SU-DHL-6 (cell line): ENCODE data around the gene CUL1.

Source experiments
- H2AFZ ChIP-seq: fragments of 200-600 bp; sonication (generic); 2 replicates; pipeline ENCODE4 v1.6.1; 2014; ENCODE audit warnings: low read depth, mild to moderate bottlenecking, moderate library complexity, mixed read lengths, antibody characterized with exemption, low read length; ENCODE audit not compliant: severe bottlenecking
- H3F3A ChIP-seq: fragments of 200-600 bp; shearing (Covaris generic); 2 replicates; pipeline ENCODE4 v1.6.0; 2016; ENCODE audit warnings: antibody characterized with exemption, mild to moderate bottlenecking; ENCODE audit not compliant: insufficient read depth
- H3K27ac ChIP-seq: fragments of 200-600 bp; sonication (generic); 2 replicates; pipeline ENCODE4 v1.5.1; 2016; ENCODE audit warnings: low read depth, mild to moderate bottlenecking, low read length, moderate library complexity, mixed read lengths
- H3K27me3 ChIP-seq: fragments of 200-600 bp; sonication (generic), shearing (Covaris generic); 2 replicates; pipeline ENCODE4 v1.6.0; 2014; ENCODE audit warnings: mild to moderate bottlenecking, low read length
- H3K36me3 ChIP-seq: fragments of 200-600 bp; sonication (generic); 2 replicates; pipeline ENCODE4 v1.6.1; 2014; ENCODE audit warnings: mild to moderate bottlenecking, low read length, mixed read lengths
- H3K4me2 ChIP-seq: fragments of 300-600, 200-600 bp; shearing (Covaris generic), sonication (generic); 2 replicates; pipeline ENCODE4 v1.6.0; 2014; ENCODE audit warnings: low read length, low read depth, mild to moderate bottlenecking; ENCODE audit not compliant: poor library complexity, severe bottlenecking
- H3K4me3 ChIP-seq: fragments of 200-600 bp; sonication (generic); 2 replicates; pipeline ENCODE4 v1.5.1; 2014; ENCODE audit warnings: antibody characterized with exemption, low read length, mild to moderate bottlenecking, mixed read lengths; ENCODE audit not compliant: insufficient read depth, poor library complexity, severe bottlenecking
- H3K79me2 ChIP-seq: fragments of 200-600 bp; sonication (generic); 2 replicates; pipeline ENCODE4 v1.6.1; 2014; ENCODE audit warnings: mild to moderate bottlenecking, low read length, moderate library complexity; ENCODE audit not compliant: insufficient read depth
- H3K9ac ChIP-seq: fragments of 200-600 bp; sonication (generic); 2 replicates; pipeline ENCODE4 v1.7.0; 2014; ENCODE audit warnings: mild to moderate bottlenecking, low read length
- H3K9me2 ChIP-seq: fragments of 200-600 bp; sonication (generic); replicated peaks from 2 replicates; pipeline ENCODE4 v1.6.1; 2014; ENCODE audit warnings: low read length; ENCODE audit not compliant: insufficient read depth
- H3K9me3 ChIP-seq: fragments of 200-600 bp; sonication (generic); 2 replicates; pipeline ENCODE4 v1.6.1; 2014; ENCODE audit warnings: low read length, mixed read lengths; ENCODE audit not compliant: insufficient read depth
- H4K20me1 ChIP-seq: fragments of 200-600 bp; sonication (generic); 2 replicates; pipeline ENCODE4 v1.6.1; 2014; ENCODE audit warnings: low read depth, mild to moderate bottlenecking, antibody characterized with exemption, low read length, moderate library complexity, mixed read lengths
- EZH2phosphoT487 ChIP-seq: fragments of 200-600 bp; sonication (generic), shearing (Covaris generic); conservative IDR thresholded peaks from 2 replicates; pipeline ENCODE4 v1.6.1; 2018; ENCODE audit warnings: mild to moderate bottlenecking, antibody characterized with exemption, low read length, moderate library complexity, mixed read lengths
- TF ChIP-seq, protein P1 (sequence below): fragments of 200-600 bp; sonication (generic); IDR thresholded peaks from one replicate; pipeline ENCODE4 v1.5.1; 2017; ENCODE audit warnings: antibody characterized with exemption, mild to moderate bottlenecking, low read length, moderate library complexity; ENCODE audit not compliant: insufficient read depth, poor library complexity, severe bottlenecking

Gene CUL1

DNA sequence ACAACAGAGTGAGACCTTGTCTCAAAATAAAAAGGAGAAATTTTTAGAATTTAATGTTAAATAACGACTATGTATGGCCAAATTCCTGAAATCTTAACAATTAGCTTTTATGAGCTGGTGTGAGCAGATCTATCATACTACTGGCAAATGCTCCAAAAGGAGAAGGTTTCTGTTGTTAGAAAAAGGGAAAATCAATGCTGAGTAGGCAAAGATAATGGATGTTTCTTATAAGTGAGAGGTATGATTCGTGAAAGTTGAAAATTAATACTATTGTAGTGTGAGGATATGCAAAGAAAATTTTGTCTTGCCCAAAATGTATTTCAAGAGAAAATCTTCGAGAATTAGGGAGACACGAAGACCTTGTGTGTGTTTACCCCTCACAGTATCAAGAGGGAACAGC lies 40.8 kb upstream of the CUL1 start:
- Histone ChIP-seq H3K9me2 (no peaks in the 10 kb centered on the region), H3K36me3 (no peaks in the 10 kb centered on the region), H4K20me1 (no peaks in the 10 kb centered on the region), H3K27ac (no peak overlapping the region), H3K9ac (no peak overlapping the region), H3K27me3 (no peaks in the 10 kb centered on the region), H2AFZ (no peak overlapping the region), H3F3A (no peaks in the 10 kb centered on the region), H3K4me2 (no peak overlapping the region), H3K4me3 (no peak overlapping the region), H3K79me2 (no peaks in the 10 kb centered on the region), H3K9me3 (no peaks in the 10 kb centered on the region)
- no peak for TF ChIP-seq EZH2phosphoT487
- TF ChIP-seq, protein P1, sequence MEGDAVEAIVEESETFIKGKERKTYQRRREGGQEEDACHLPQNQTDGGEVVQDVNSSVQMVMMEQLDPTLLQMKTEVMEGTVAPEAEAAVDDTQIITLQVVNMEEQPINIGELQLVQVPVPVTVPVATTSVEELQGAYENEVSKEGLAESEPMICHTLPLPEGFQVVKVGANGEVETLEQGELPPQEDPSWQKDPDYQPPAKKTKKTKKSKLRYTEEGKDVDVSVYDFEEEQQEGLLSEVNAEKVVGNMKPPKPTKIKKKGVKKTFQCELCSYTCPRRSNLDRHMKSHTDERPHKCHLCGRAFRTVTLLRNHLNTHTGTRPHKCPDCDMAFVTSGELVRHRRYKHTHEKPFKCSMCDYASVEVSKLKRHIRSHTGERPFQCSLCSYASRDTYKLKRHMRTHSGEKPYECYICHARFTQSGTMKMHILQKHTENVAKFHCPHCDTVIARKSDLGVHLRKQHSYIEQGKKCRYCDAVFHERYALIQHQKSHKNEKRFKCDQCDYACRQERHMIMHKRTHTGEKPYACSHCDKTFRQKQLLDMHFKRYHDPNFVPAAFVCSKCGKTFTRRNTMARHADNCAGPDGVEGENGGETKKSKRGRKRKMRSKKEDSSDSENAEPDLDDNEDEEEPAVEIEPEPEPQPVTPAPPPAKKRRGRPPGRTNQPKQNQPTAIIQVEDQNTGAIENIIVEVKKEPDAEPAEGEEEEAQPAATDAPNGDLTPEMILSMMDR: no peak

DNA sequence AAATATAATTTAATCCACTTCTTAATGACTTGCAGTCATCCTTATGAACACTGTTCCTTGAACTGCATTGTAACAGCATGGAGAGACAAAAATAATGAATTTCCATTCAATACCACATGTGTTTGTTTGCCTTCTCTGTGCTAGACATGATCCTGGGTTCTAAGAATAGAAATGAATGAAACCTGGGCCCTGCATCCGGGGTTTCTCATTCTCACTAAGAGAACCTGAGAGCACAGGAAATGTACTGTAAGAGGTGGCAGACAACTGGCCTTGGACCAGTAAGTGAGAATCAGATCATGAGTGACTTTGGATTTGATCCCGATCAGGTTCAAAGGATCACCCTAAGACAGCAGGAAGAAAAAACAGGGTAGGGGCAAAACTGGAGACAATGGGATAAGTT lies 37.2 kb upstream of the CUL1 start:
- H3K4me2 ChIP-seq: no peak overlapping the region
- no peaks in the 10 kb centered on the region for H3K79me2 ChIP-seq
- no peak overlapping the region for H3K9ac ChIP-seq
- H3K9me2 ChIP-seq: no peaks in the 10 kb centered on the region
- H3F3A ChIP-seq: no peaks in the 10 kb centered on the region
- H4K20me1 ChIP-seq: no peaks in the 10 kb centered on the region
- TF ChIP-seq EZH2phosphoT487: no peak
- TF ChIP-seq, protein P1: no peak
- H3K36me3 ChIP-seq: no peaks in the 10 kb centered on the region
- H3K27me3 ChIP-seq: no peaks in the 10 kb centered on the region
- H3K9me3 ChIP-seq: no peaks in the 10 kb centered on the region
- H3K27ac ChIP-seq: no peak overlapping the region
- H3K4me3 ChIP-seq: no peak overlapping the region
- no peak overlapping the region for H2AFZ ChIP-seq

DNA sequence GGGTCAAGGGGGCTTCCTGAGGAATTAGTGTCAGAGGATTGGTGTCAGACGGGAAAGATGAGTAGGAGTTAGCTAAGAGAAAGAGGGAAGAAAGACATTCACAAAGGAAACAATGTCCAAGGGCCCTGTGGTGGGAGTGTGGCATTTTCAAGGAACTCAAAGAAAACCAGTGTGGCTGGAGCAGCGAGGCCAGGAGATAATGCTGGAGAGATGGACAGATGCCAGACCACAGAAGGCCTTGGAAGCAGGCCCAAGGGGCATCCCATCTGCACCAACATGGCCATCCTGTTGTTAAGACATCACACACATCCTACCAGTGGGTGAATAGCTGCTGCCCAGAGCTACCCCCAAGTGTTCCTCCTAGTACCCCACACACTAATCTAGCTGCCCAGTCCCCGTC lies 36.1 kb upstream of the CUL1 start:
- H3K4me2 ChIP-seq: no peak overlapping the region
- no peaks in the 10 kb centered on the region for H3K9me2 ChIP-seq
- no peak overlapping the region for H3K27ac ChIP-seq
- no peaks in the 10 kb centered on the region for H3K27me3 ChIP-seq
- TF ChIP-seq, protein P1: no peak
- no peak for TF ChIP-seq EZH2phosphoT487
- no peak overlapping the region for H3K9ac ChIP-seq
- H4K20me1 ChIP-seq: no peaks in the 10 kb centered on the region
- no peaks in the 10 kb centered on the region for H3K9me3 ChIP-seq
- no peak overlapping the region for H2AFZ ChIP-seq
- H3K79me2 ChIP-seq: no peaks in the 10 kb centered on the region
- no peaks in the 10 kb centered on the region for H3K36me3 ChIP-seq
- no peaks in the 10 kb centered on the region for H3F3A ChIP-seq
- no peak overlapping the region for H3K4me3 ChIP-seq
